Sigmoid colon (tissue), 3 donors: ENCODE data around the gene PSEN1.

Experiments
- POLR2A ChIP-seq, 2 donors: fragments of 450-650 bp; IDR thresholded peaks; one replicate each; pipeline ENCODE4 v1.6.1; 2016; ENCODE audit warnings: antibody characterized with exemption in 2 of 2, mild to moderate bottlenecking in 2 of 2, moderate library complexity in 2 of 2
- TF ChIP-seq, protein P1 (sequence below), 4 experiments: fragments of 450-650 bp in 3 of 4; fragments of 200-600 bp in 1 of 4; IDR thresholded peaks; one replicate each; pipeline ENCODE4 v1.5.1; 2016 to 2019; ENCODE audit warnings: antibody characterized with exemption in 4 of 4, mild to moderate bottlenecking in 3 of 4, moderate library complexity in 2 of 4

DNA sequence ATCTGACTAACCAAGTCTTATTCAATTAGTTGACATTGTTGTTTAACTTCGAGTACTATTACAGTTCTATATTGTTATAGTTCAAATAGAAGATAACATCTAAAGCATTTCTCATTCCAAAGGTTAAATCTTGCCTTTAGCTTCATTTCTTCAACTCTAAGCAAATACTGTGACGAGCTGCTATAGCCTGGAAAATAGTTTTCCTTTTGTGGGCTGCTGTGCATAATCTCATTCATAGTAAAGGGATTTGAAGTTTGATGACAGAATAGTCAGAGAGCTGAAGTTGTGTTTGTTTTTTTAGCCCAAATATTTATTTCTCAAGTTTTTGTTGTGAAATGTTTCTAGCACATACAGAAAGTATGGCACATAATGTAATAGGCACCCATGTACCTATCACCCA, 13.4 kb downstream of the PSEN1 start:
- TF ChIP-seq, protein P1, sequence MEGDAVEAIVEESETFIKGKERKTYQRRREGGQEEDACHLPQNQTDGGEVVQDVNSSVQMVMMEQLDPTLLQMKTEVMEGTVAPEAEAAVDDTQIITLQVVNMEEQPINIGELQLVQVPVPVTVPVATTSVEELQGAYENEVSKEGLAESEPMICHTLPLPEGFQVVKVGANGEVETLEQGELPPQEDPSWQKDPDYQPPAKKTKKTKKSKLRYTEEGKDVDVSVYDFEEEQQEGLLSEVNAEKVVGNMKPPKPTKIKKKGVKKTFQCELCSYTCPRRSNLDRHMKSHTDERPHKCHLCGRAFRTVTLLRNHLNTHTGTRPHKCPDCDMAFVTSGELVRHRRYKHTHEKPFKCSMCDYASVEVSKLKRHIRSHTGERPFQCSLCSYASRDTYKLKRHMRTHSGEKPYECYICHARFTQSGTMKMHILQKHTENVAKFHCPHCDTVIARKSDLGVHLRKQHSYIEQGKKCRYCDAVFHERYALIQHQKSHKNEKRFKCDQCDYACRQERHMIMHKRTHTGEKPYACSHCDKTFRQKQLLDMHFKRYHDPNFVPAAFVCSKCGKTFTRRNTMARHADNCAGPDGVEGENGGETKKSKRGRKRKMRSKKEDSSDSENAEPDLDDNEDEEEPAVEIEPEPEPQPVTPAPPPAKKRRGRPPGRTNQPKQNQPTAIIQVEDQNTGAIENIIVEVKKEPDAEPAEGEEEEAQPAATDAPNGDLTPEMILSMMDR (IDR thresholded peaks at IDR 0.05): no peak
- TF ChIP-seq POLR2A (IDR thresholded peaks at IDR 0.05): no peak
